ENCODE results near the gene APEH.

The APEH gene

GRCh38 chr3:49634736-49635135, 39.4 kb upstream of the APEH start:
- Histone ChIP-seq H3K9ac (ENCODE audit: low read depth, low read length, poor library complexity, severe bottlenecking) (no peak overlapping the region), H3K9me3 (ENCODE audit: insufficient read depth, low read depth, low read length) (no peaks in the 10 kb centered on the region; the same call in 1 of the 2 replicates), H3K4me1 (ENCODE audit: insufficient read depth, low read length, poor library complexity, severe bottlenecking) (no peaks in the 10 kb centered on the region), H3K27me3 (ENCODE audit: insufficient read depth, low read length, poor library complexity, severe bottlenecking) (no peaks in the 10 kb centered on the region), H3F3A (ENCODE audit: low read depth) (no peaks in the 10 kb centered on the region), H3K36me3 (ENCODE audit: insufficient read depth, low read length) (no peaks in the 10 kb centered on the region), H3K79me2 (ENCODE audit: insufficient read depth, low read length) (no peaks in the 10 kb centered on the region), H3K4me3 (ENCODE audit: low read length, poor library complexity, severe bottlenecking) (no peak overlapping the region), H3K4me2 (ENCODE audit: low read depth, low read length, poor library complexity, severe bottlenecking) (no peak overlapping the region), H4K20me1 (ENCODE audit: insufficient read depth, low read length, poor library complexity, severe bottlenecking) (no peaks in the 10 kb centered on the region), H2AFZ (ENCODE audit: low read length) (no peak overlapping the region), H3K9me2 (replicated peaks; ENCODE audit: low read depth, low read length) (no peaks in the 10 kb centered on the region)
- TF ChIP-seq EZH2phosphoT487 (IDR thresholded peaks at IDR 0.05; ENCODE audit: borderline replicate concordance) = no peak
- TF ChIP-seq, protein P1, sequence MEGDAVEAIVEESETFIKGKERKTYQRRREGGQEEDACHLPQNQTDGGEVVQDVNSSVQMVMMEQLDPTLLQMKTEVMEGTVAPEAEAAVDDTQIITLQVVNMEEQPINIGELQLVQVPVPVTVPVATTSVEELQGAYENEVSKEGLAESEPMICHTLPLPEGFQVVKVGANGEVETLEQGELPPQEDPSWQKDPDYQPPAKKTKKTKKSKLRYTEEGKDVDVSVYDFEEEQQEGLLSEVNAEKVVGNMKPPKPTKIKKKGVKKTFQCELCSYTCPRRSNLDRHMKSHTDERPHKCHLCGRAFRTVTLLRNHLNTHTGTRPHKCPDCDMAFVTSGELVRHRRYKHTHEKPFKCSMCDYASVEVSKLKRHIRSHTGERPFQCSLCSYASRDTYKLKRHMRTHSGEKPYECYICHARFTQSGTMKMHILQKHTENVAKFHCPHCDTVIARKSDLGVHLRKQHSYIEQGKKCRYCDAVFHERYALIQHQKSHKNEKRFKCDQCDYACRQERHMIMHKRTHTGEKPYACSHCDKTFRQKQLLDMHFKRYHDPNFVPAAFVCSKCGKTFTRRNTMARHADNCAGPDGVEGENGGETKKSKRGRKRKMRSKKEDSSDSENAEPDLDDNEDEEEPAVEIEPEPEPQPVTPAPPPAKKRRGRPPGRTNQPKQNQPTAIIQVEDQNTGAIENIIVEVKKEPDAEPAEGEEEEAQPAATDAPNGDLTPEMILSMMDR (conservative IDR thresholded peaks at IDR 0.05; ENCODE audit: low read length) = peak; percentile 38; the same call in 1 of the 2 replicates

DNA sequence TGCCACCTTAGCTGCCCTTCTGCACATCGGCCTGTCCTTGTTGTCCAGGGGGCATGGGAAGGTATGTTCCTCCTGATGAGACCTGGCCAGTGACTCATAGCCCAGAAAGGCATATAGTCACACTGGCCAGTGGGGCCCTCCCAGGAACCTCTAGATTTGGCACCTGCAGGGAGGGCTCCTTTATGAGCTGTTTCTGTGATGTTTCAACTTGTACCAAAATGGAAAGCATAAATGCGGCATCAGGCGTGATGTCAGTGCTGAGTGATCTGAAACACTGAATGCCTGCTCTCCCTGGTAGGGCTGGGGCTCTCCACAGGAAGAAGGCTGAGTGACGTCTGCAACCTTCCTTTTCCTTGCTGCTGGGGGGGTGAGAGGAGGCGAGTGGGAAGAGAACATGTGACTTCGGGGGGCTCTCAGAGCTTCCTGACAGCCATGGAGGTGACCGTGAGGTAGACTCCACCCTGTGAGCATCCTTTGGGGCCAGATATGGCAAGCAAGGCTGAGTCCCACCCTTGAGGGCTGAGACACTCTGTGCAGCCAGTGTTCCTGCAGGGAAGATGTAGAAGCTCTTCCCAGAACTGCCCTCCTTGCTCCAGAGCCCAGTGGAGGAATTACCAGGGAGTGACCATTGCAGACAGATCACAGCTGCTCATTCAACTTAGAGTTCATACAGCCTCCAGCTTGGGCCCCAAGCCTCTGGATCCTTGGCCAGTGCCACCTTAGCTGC, 37.1 kb upstream of the APEH start:
- Histone ChIP-seq H3K4me3 (ENCODE audit: low read length, poor library complexity, severe bottlenecking) (no peak overlapping the region), H4K20me1 (ENCODE audit: insufficient read depth, low read length, poor library complexity, severe bottlenecking) (no peaks in the 10 kb centered on the region), H3K9ac (ENCODE audit: low read depth, low read length, poor library complexity, severe bottlenecking) (no peak overlapping the region), H3K36me3 (ENCODE audit: insufficient read depth, low read length) (no peaks in the 10 kb centered on the region), H3K79me2 (ENCODE audit: insufficient read depth, low read length) (no peaks in the 10 kb centered on the region), H3K27me3 (ENCODE audit: insufficient read depth, low read length, poor library complexity, severe bottlenecking) (no peaks in the 10 kb centered on the region), H3K9me2 (replicated peaks; ENCODE audit: low read depth, low read length) (no peaks in the 10 kb centered on the region), H3K4me1 (ENCODE audit: insufficient read depth, low read length, poor library complexity, severe bottlenecking) (no peaks in the 10 kb centered on the region), H2AFZ (ENCODE audit: low read length) (no peak overlapping the region), H3K9me3 (ENCODE audit: insufficient read depth, low read depth, low read length) (no peaks in the 10 kb centered on the region), H3F3A (ENCODE audit: low read depth) (no peaks in the 10 kb centered on the region), H3K4me2 (ENCODE audit: low read depth, low read length, poor library complexity, severe bottlenecking) (no peak overlapping the region)
- TF ChIP-seq, protein P1 (conservative IDR thresholded peaks at IDR 0.05; ENCODE audit: low read length) = no peak
- no peak for TF ChIP-seq EZH2phosphoT487 (IDR thresholded peaks at IDR 0.05; ENCODE audit: borderline replicate concordance)

DNA sequence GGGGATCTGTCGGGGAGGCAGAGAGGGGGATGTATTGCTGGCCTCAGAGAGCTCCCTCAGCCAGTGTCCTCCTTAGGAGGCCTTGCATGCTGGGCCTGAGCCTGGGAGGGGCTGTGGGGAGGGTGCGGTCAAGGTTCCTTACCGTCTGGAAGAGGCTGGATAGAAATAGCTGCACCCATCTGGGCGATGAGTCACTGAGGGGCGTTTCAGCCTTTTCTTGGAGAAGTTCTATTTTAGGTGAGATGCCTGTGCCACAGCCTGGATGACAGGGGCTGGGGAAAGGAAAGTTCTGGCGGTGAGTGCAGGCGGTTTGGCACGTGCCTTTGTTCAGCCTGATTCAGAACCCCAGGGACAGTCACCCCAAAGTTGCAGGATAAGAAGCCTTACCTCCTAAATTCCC, 35.7 kb upstream of the APEH start:
- Histone ChIP-seq H3K9me3 (ENCODE audit: insufficient read depth, low read depth, low read length) (no peaks in the 10 kb centered on the region), H3F3A (ENCODE audit: low read depth) (no peaks in the 10 kb centered on the region), H3K4me2 (ENCODE audit: low read depth, low read length, poor library complexity, severe bottlenecking) (no peak overlapping the region), H3K9ac (ENCODE audit: low read depth, low read length, poor library complexity, severe bottlenecking) (no peak overlapping the region), H2AFZ (ENCODE audit: low read length) (no peak overlapping the region), H3K4me1 (ENCODE audit: insufficient read depth, low read length, poor library complexity, severe bottlenecking) (no peaks in the 10 kb centered on the region), H3K4me3 (ENCODE audit: low read length, poor library complexity, severe bottlenecking) (no peak overlapping the region), H3K27me3 (ENCODE audit: insufficient read depth, low read length, poor library complexity, severe bottlenecking) (no peaks in the 10 kb centered on the region), H4K20me1 (ENCODE audit: insufficient read depth, low read length, poor library complexity, severe bottlenecking) (no peaks in the 10 kb centered on the region), H3K36me3 (ENCODE audit: insufficient read depth, low read length) (no peaks in the 10 kb centered on the region), H3K79me2 (ENCODE audit: insufficient read depth, low read length) (no peaks in the 10 kb centered on the region), H3K9me2 (replicated peaks; ENCODE audit: low read depth, low read length) (no peaks in the 10 kb centered on the region)
- no peak for TF ChIP-seq EZH2phosphoT487 (IDR thresholded peaks at IDR 0.05; ENCODE audit: borderline replicate concordance)

DNA sequence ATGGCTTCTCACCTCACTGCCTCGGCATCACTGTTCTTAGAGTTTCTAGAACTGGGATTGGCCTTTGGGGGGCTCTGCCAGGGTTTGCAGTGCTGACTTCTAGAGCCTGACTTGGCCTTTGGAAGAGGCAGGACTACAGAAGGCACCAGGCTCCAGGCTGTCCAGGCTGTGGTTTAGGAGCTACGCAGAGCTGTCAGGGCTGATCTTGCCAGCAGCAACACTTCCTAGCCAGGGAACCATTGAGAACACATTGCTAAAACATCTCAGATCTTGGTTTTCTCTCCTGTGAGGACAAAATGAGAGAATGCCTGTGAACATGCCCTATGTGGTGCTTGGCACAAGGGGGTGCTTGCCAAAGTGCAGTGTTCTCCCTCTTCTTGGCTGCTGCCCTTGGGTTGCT, 34.6 kb upstream of the APEH start:
- Histone ChIP-seq H3K9ac (ENCODE audit: low read depth, low read length, poor library complexity, severe bottlenecking) (no peak overlapping the region), H3K79me2 (ENCODE audit: insufficient read depth, low read length) (no peaks in the 10 kb centered on the region), H3K4me1 (ENCODE audit: insufficient read depth, low read length, poor library complexity, severe bottlenecking) (no peaks in the 10 kb centered on the region), H3K9me3 (ENCODE audit: insufficient read depth, low read depth, low read length) (no peaks in the 10 kb centered on the region), H3K36me3 (ENCODE audit: insufficient read depth, low read length) (no peaks in the 10 kb centered on the region), H3K27me3 (ENCODE audit: insufficient read depth, low read length, poor library complexity, severe bottlenecking) (no peaks in the 10 kb centered on the region), H3F3A (ENCODE audit: low read depth) (no peaks in the 10 kb centered on the region), H3K4me3 (ENCODE audit: low read length, poor library complexity, severe bottlenecking) (no peak overlapping the region), H3K4me2 (ENCODE audit: low read depth, low read length, poor library complexity, severe bottlenecking) (no peak overlapping the region), H2AFZ (ENCODE audit: low read length) (no peak overlapping the region), H4K20me1 (ENCODE audit: insufficient read depth, low read length, poor library complexity, severe bottlenecking) (no peaks in the 10 kb centered on the region), H3K9me2 (replicated peaks; ENCODE audit: low read depth, low read length) (no peaks in the 10 kb centered on the region)
- TF ChIP-seq, protein P1 (conservative IDR thresholded peaks at IDR 0.05; ENCODE audit: low read length) = no peak
- no peak for TF ChIP-seq EZH2phosphoT487 (IDR thresholded peaks at IDR 0.05; ENCODE audit: borderline replicate concordance)
